Measurements from ENCODE around the gene AXIN1. TPM values are rescaled to one million over a fixed set of nuclear protein-coding genes. Genes with fewer than 3 reads are reported as not detected.

The AXIN1 gene
- total and polyA plus RNA-seq, 2 donors (not counting 3 experiments of a cell fraction or from before 2014, with no cell fraction given): 8.3 to 21.9 TPM

DNA sequence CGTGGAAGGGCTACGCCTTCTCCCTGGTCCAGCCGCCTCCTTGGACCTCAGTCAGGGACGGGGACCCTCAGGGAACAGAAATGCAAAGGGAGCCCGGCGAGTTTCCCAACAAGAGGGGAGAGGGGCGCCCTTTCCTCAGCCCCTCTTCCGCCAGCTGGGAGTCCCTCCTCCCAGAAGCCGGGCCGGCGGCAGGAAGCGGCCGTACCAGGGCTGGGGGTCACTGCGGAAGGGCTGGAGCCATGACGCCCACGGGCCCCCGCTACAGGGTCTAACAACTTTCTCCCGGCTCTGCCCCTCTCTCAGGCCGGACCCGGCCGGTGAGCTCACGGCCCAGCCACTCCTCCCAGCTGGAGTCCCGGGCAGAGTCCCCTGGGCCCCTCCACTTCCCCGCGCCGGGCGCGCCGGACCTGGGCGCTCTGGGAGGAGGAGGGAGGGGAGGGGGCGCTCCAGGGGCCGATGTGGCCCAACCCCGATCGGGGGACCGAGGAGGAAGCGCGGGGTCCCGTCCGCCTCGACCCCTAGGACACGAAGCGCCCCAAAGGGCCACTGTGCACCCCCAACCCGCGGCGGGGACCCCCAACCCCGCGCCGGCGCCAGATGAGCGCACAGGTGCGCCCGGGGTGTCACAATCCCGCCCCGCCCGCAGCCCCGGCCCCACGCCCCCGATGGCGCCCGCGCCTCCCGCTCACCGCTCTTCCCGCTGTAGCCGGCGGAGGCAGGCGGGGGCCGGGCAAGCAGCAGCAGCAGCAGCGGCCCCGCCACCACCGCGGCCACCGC is 28.7 kb upstream of the AXIN1 start:
- H3K79me2 ChIP-seq (ENCODE audit: control insufficient read depth, insufficient read depth, low read length): peaks cover 26% of the 10 kb centered on the region
- FAIRE-seq (peak; percentile 63), DNase-seq (ENCODE audit: low read depth, low spot score) (no peak)
- H4K20me1 ChIP-seq (replicated peaks; ENCODE audit: control insufficient read depth, extremely low read depth, insufficient read depth, low read length): no peaks in the 10 kb centered on the region
- H3K27ac ChIP-seq (ENCODE audit: insufficient read depth, low read depth, low read length): no peak overlapping the region
- H3K4me2 ChIP-seq (ENCODE audit: insufficient read depth, low read length): peak overlapping the region; percentile 47
- H3K9me1 ChIP-seq (replicated peaks; ENCODE audit: control insufficient read depth, extremely low read depth, insufficient read depth, low read length): no peaks in the 10 kb centered on the region
- intact Hi-C loops (cut with micrococcal nuclease) (loop anchor here (1.0 kb wide), 1 partner anchor 11 kb away; the partner anchor contains the start of gene MRPL28), dilution Hi-C loops (cut with MboI; ENCODE audit: extremely low pct_ligation_motif_present, low sequenced_read_pairs) (no loop called here)
- H2AFZ ChIP-seq (ENCODE audit: low read depth, low read length): peak overlapping the region; percentile 45
- TSS peak; percentile 14 for BruUV-seq (replicated peaks)
- H3K27me3 ChIP-seq (ENCODE audit: control insufficient read depth in 2 of 2, insufficient read depth in 2 of 2, low read length in 2 of 2): no peaks in the 10 kb centered on the region
- TF ChIP-seq POLR2AphosphoS5 (IDR thresholded peaks at IDR 0.05; ENCODE audit: insufficient read depth, low read depth, low read length) (no peak), CTCF (IDR thresholded peaks at IDR 0.05; ENCODE audit: extremely low read depth in 1 of 2, insufficient read depth in 1 of 2, low read depth in 1 of 2, low read length in 2 of 2) (no peak), POLR2A (IDR thresholded peaks at IDR 0.05; ENCODE audit: low read depth, low read length) (no peak), GATA2 (IDR thresholded peaks at IDR 0.05; ENCODE audit: insufficient read depth, insufficient read length, low read depth, low read length) (no peak), JUN (IDR thresholded peaks at IDR 0.05; ENCODE audit: borderline replicate concordance, insufficient read depth, insufficient read length, low read depth) (no peak), MYC (IDR thresholded peaks at IDR 0.05; ENCODE audit: low read depth, low read length) (no peak), FOS (IDR thresholded peaks at IDR 0.05; ENCODE audit: borderline replicate concordance, insufficient read depth, low read length) (no peak), EZH2 (IDR thresholded peaks at IDR 0.05; ENCODE audit: borderline replicate concordance, low read depth, low read length, severe bottlenecking) (no peak)
- TF ChIP-seq, protein P1, sequence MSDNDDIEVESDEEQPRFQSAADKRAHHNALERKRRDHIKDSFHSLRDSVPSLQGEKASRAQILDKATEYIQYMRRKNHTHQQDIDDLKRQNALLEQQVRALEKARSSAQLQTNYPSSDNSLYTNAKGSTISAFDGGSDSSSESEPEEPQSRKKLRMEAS (IDR thresholded peaks at IDR 0.05; ENCODE audit: insufficient read depth, insufficient read length): no peak
- peaks cover 20% of the 10 kb centered on the region for H3K4me1 ChIP-seq (ENCODE audit: control insufficient read depth, extremely low read depth, insufficient read depth, low read length)
- H3K4me3 ChIP-seq (replicated peaks in 1 of 3; ENCODE audit: insufficient read depth in 1 of 3, low read depth in 1 of 3, low read length in 3 of 3): peak overlapping the region; percentile 60 to 93 (median 83)
- H3K9ac ChIP-seq (replicated peaks; ENCODE audit: extremely low read depth, insufficient read depth, low read length): peak overlapping the region; percentile 64
- H3K9me3 ChIP-seq (replicated peaks; ENCODE audit: control insufficient read depth, insufficient read depth, low read length): no peaks in the 10 kb centered on the region
- ChIA-PET CTCF (interaction anchor here (1.9 to 2.5 kb wide), 3 partner anchors 17 to 107 kb away, joined by 4 to 8 read pairs (median 7); no protein-coding TSS in a partner anchor), POLR2A (no interaction called here)
- peaks cover 0 to 16% of the 10 kb centered on the region in 2 experiments for H3K36me3 ChIP-seq (ENCODE audit: control insufficient read depth in 2 of 2, extremely low read depth in 1 of 2, insufficient read depth in 2 of 2, low read length in 2 of 2)

All from endothelial cell of umbilical vein (primary cell).